Thyroid gland (tissue), 4 donors: ENCODE results near the gene PYCARD. TPM values are rescaled to one million over a fixed set of nuclear protein-coding genes. Genes with fewer than 3 reads are reported as not detected.

ENCODE experiments used
- DNase-seq, 2 donors: peaks; one replicate each; pipeline ENCODE4 v3.0.0-alpha.2; 2019
- H3K27ac ChIP-seq, 3 donors: fragments of 200-600 bp; sonication (generic); 1 replicate in 2 of 3; 2 replicates in 1 of 3; pipeline ENCODE4 v1.5.1; 2016 to 2019; ENCODE audit warnings: mild to moderate bottlenecking in 1 of 3, moderate library complexity in 1 of 3
- H3K27me3 ChIP-seq: fragments of 200-600 bp; sonication (generic); one replicate; pipeline ENCODE4 v1.5.1; 2019
- H3K36me3 ChIP-seq, 2 donors: fragments of 200-600 bp; sonication (generic); one replicate each; pipeline ENCODE4 v1.5.1; 2016 to 2019
- H3K4me1 ChIP-seq, 2 donors: fragments of 200-600 bp; sonication (generic); one replicate each; pipeline ENCODE4 v1.5.1; 2017 to 2019
- H3K4me3 ChIP-seq, 3 donors: fragments of 200-600 bp; sonication (generic); replicated peaks in 1 of 3; 1 replicate in 2 of 3; 2 replicates in 1 of 3; pipeline ENCODE4 v1.5.1; 2016; ENCODE audit warnings: mild to moderate bottlenecking in 1 of 3
- H3K9me3 ChIP-seq: fragments of 200-600 bp; sonication (generic); one replicate; pipeline ENCODE4 v1.5.1; 2017
- POLR2A ChIP-seq, 2 donors: fragments of 450-650 bp; IDR thresholded peaks; one replicate each; pipeline ENCODE4 v1.6.1; 2017; ENCODE audit warnings: antibody characterized with exemption in 2 of 2, mild to moderate bottlenecking in 2 of 2, moderate library complexity in 1 of 2
- WGBS, 2 donors: methylation state at CpG; one replicate each; pipeline ENCODE4 v1.1.5; 2017; 5-methylcytosine and 5-hydroxymethylcytosine counted together
- intact Hi-C: fragments of 100-400 bp; cut with DNase I; formaldehyde crosslinking; loops from one replicate; pipeline ENCODE4 v1.15.1; 2023
- total RNA-seq, 4 donors: library from RNA; depleted of rRNA; stranded (reverse); fragments of >200 nt; gene quantifications; one replicate each; pipeline ENCODE4 v1.2.3, GENCODE V29; 2016
- TF ChIP-seq, protein P1 (sequence below), 6 experiments: fragments of 200-600 bp in 3 of 6; fragments of 450-650 bp in 3 of 6; sonication (generic) in 3 of 6; IDR thresholded peaks; one replicate each; pipeline ENCODE4 v1.5.1; 2016 to 2019; ENCODE audit warnings: antibody characterized with exemption in 6 of 6, mild to moderate bottlenecking in 2 of 6, inconsistent platforms in 1 of 6, moderate library complexity in 1 of 6

Gene PYCARD
- total RNA-seq, 4 donors from 2014 or later: 4.8 to 21.4 (median 12.4) TPM

DNA sequence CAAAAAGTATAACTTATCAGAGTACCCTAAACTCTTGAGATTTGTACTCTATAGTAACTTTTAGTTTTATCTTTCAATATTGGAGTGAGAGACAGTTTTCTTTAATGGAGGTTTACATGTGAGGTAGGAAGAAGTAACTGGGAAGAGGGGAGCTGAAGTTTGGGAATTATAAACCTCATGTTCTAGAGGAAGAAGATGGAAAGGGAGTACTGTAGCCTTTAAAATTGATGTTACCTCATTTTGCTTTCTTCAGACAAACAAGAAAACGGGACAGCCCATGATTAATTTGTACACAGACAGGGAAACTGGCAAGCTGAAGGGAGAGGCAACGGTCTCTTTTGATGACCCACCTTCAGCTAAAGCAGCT, 13.2 kb downstream of the PYCARD start:
- 95 to 98% methylated on average over 2 of the region's 2 CpGs for WGBS, 2 donors
- H3K27ac ChIP-seq: no peak overlapping the region
- no peaks in the 10 kb centered on the region for H3K9me3 ChIP-seq
- H3K4me3 ChIP-seq: no peak overlapping the region
- peaks cover 98% of the 10 kb centered on the region in 2 donors for H3K36me3 ChIP-seq
- no peaks in the 10 kb centered on the region for H3K27me3 ChIP-seq
- DNase-seq: no peak
- H3K4me1 ChIP-seq: no peaks in the 10 kb centered on the region
- TF ChIP-seq, protein P1, sequence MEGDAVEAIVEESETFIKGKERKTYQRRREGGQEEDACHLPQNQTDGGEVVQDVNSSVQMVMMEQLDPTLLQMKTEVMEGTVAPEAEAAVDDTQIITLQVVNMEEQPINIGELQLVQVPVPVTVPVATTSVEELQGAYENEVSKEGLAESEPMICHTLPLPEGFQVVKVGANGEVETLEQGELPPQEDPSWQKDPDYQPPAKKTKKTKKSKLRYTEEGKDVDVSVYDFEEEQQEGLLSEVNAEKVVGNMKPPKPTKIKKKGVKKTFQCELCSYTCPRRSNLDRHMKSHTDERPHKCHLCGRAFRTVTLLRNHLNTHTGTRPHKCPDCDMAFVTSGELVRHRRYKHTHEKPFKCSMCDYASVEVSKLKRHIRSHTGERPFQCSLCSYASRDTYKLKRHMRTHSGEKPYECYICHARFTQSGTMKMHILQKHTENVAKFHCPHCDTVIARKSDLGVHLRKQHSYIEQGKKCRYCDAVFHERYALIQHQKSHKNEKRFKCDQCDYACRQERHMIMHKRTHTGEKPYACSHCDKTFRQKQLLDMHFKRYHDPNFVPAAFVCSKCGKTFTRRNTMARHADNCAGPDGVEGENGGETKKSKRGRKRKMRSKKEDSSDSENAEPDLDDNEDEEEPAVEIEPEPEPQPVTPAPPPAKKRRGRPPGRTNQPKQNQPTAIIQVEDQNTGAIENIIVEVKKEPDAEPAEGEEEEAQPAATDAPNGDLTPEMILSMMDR (IDR thresholded peaks at IDR 0.05): no peak
- TF ChIP-seq POLR2A (IDR thresholded peaks at IDR 0.05): no peak
- intact Hi-C loops: loop anchor here (10.0 kb wide), 1 partner anchor 275 kb away; no protein-coding TSS in a partner anchor

DNA sequence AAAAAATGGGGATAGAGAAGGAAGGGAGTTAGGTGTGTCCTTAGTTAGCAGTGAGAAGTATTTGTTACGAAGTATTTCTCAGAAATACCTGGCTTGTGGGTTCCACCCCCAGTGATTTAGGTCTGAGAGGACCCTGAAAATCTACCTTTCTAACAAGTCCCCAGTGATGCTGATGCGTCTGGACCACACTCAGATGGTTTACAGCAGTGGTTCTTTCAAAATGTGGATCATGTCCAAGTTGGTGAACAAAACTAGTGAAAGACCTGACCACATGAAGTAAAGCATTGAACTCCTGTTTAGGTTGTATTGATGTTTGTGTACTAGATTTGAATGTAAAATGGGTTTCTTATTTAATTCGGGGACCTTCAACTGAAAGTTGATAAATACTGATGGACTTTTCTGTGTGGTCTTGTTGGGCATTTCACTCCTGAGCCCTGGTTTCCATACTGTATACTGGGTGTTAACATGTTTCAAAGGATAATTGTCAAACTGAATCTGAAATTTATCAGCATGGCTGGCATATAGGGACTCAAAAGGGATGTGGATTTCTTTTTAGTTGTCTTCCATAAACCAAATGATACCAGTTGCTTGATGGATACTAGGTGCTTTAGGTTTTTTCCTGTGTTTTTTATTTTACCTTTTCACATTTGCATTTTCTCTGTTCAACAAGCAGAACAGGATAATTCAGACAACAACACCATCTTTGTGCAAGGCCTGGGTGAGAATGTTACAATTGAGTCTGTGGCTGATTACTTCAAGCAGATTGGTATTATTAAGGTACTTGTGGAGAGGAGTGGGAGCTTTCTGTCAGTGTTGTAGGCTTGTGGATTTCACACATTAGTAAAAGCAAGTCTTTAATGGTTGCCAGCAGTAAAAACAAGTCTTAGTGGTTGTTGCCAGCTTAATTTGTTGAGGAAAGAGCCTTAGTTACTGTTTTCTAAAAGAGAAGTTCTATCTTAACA, 13.8 kb downstream of the PYCARD start:
- 86 to 93% methylated on average over 3 of the region's 3 CpGs for WGBS, 2 donors
- intact Hi-C loops: loop anchor here (10.0 kb wide), 1 partner anchor 276 kb away; no protein-coding TSS in a partner anchor

DNA sequence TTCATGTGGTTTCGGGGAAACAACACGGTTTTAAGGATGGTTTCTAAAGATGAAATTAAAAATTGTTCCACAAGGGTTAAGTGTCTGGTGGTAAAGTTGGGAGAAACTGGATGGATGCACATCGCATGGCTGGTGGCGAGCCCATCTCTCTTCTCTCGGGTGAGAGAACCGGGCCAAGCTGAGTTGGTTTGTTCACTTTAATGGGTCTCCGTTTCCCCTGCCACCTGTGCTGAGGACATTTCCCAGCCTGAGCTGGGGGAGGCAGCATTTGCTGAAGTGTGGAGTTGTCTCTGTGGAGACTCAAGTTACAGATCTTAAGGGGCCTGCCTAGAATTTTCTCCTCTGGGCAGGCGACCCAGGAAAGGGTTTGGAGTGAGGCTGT, 14.8 kb downstream of the PYCARD start:
- TF ChIP-seq, protein P1 (IDR thresholded peaks at IDR 0.05): no peak
- TF ChIP-seq POLR2A (IDR thresholded peaks at IDR 0.05): no peak
- WGBS, 2 donors: 85 to 89% methylated on average over 8 of the region's 8 CpGs
- H3K36me3 ChIP-seq: peaks cover 95 to 100% of the 10 kb centered on the region in 2 donors
- no peaks in the 10 kb centered on the region for H3K9me3 ChIP-seq
- H3K27ac ChIP-seq: no peak overlapping the region
- no peak overlapping the region for H3K4me3 ChIP-seq
- intact Hi-C loops: loop anchor here (10.0 kb wide), 1 partner anchor 277 kb away; no protein-coding TSS in a partner anchor
- H3K4me1 ChIP-seq: peaks cover under 1 to 8% of the 10 kb centered on the region in 2 donors
- no peak for DNase-seq
- no peaks in the 10 kb centered on the region for H3K27me3 ChIP-seq

More for the DNA sequence above, 13.8 kb downstream of the PYCARD start:
- H3K27me3 ChIP-seq: no peaks in the 10 kb centered on the region
- no peak for DNase-seq
- H3K4me3 ChIP-seq: no peak overlapping the region
- no peak overlapping the region for H3K27ac ChIP-seq
- TF ChIP-seq, protein P1 (IDR thresholded peaks at IDR 0.05): no peak
- no peak for TF ChIP-seq POLR2A (IDR thresholded peaks at IDR 0.05)
- no peaks in the 10 kb centered on the region for H3K9me3 ChIP-seq
- peaks cover 0 to under 1% of the 10 kb centered on the region in 2 donors for H3K4me1 ChIP-seq
- peaks cover 98 to 99% of the 10 kb centered on the region in 2 donors for H3K36me3 ChIP-seq

DNA sequence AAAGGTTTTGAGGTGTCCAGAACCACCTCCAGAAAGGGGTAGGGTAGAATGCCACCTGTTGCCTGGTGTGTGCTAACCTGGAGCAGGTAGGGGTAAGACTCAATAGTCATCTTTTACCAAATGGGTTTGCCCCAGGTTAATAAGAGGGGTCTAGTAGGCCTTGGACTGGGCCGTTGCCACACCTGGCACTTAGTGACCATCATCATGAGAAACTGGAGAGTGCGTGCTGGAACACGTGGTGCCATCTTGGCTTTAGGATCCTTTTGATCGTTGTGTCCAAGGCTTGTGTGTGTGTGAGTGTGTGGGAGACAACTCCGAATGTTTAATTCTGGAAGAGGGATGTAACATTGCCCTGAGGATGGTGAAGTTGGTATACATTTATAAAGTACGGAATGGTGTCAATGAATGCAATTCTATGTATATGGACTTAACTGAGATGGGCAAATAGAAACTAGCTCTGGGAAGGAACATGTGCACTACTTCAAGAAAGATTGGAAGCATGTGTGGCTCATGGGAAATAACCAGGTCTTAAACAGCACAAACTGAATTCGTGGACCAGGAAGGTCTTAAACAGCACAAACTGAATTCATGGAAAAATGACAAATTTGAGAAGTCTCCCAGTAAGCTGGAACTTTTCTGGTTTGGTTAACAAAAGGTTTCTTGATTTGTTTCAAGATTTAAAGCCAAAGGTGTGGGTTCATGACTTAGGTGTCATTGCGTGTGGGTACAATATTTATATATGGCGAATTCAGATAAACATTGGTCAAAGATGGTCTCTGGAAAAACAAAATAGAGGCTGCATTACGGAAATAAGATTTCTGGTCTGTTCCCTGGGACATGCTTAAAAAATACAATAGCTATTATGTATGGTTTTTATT, 15.4 kb downstream of the PYCARD start:
- Histone ChIP-seq H3K4me1 (peaks cover 7 to 14% of the 10 kb centered on the region in 2 donors), H3K36me3 (peaks cover 92 to 100% of the 10 kb centered on the region in 2 donors), H3K4me3 (no peak overlapping the region), H3K27ac (no peak overlapping the region), H3K27me3 (no peaks in the 10 kb centered on the region), H3K9me3 (no peaks in the 10 kb centered on the region)
- TF ChIP-seq, protein P1 (IDR thresholded peaks at IDR 0.05): no peak
- TF ChIP-seq POLR2A (IDR thresholded peaks at IDR 0.05): no peak
- intact Hi-C loops: loop anchor here (10.0 kb wide), 1 partner anchor 278 kb away; no protein-coding TSS in a partner anchor
- 87 to 89% methylated on average over 10 of the region's 10 CpGs for WGBS, 2 donors
- no peak for DNase-seq
